GM18498 (cell line): ENCODE data around the gene VSNL1.

ENCODE experiments used
- ATAC-seq: cut with Tn5 transposase; IDR thresholded peaks from one replicate; pipeline ENCODE4 v1.9.1; 2021; ENCODE audit warnings: mild to moderate bottlenecking, moderate library complexity; ENCODE audit not compliant: unreplicated experiment

Gene VSNL1

GRCh38 chr2:17580319-17580715 lies 39.8 kb downstream of the VSNL1 start:
- ATAC-seq = no peak

GRCh38 chr2:17581831-17582230 lies 41.3 kb downstream of the VSNL1 start:
- no peak for ATAC-seq

GRCh38 chr2:17583166-17583565 lies 42.7 kb downstream of the VSNL1 start:
- no peak for ATAC-seq

- ATAC-seq = no peak
Observed at GRCh38 chr2:17583646-17584045, 43.1 kb downstream of the VSNL1 start.

- no peak for ATAC-seq
Observed at GRCh38 chr2:17584689-17585088, 44.2 kb downstream of the VSNL1 start.

GRCh38 chr2:17587469-17587868 lies 47.0 kb downstream of the VSNL1 start:
- ATAC-seq = no peak

GRCh38 chr2:17588031-17588430 lies 47.5 kb downstream of the VSNL1 start:
- ATAC-seq = no peak

GRCh38 chr2:17589406-17590035 lies 49.0 kb downstream of the VSNL1 start:
- no peak for ATAC-seq

GRCh38 chr2:17590342-17590911 lies 49.9 kb downstream of the VSNL1 start:
- ATAC-seq = no peak

GRCh38 chr2:17591846-17592245 lies 51.4 kb downstream of the VSNL1 start:
- ATAC-seq = no peak

GRCh38 chr2:17592731-17593409 lies 52.4 kb downstream of the VSNL1 start:
- no peak for ATAC-seq

GRCh38 chr2:17593445-17593840 lies 52.9 kb downstream of the VSNL1 start:
- no peak for ATAC-seq

- no peak for ATAC-seq
Observed at GRCh38 chr2:17593841-17594491, 53.5 kb downstream of the VSNL1 start.

GRCh38 chr2:17594533-17595401 lies 54.3 kb downstream of the VSNL1 start:
- no peak for ATAC-seq

GRCh38 chr2:17599617-17600016 lies 59.1 kb downstream of the VSNL1 start:
- no peak for ATAC-seq

- ATAC-seq = no peak
Observed at GRCh38 chr2:17600556-17601204, 60.2 kb downstream of the VSNL1 start.

- ATAC-seq = no peak
Observed at GRCh38 chr2:17604050-17604449, 63.6 kb downstream of the VSNL1 start.

GRCh38 chr2:17605696-17606095 lies 65.2 kb downstream of the VSNL1 start:
- ATAC-seq = no peak

- ATAC-seq = no peak
Observed at GRCh38 chr2:17606851-17607250, 66.4 kb downstream of the VSNL1 start.

- no peak for ATAC-seq
Observed at GRCh38 chr2:17607379-17607778, 66.9 kb downstream of the VSNL1 start.
